Astrocyte (in vitro differentiated cells and primary cell): Measurements from ENCODE around the gene RAB3D. TPM values are rescaled to one million over a fixed set of nuclear protein-coding genes. Genes with fewer than 3 reads are reported as not detected.
"Not testable (repeated sequence)": the region's sequence is repeated elsewhere in the genome, so short reads cannot be mapped to it uniquely, and the experiment has no call there.

Experiments
- DNase-seq: peaks from one replicate; pipeline ENCODE4 v3.0.0-alpha.2; 2010; ENCODE audit warnings: low read depth
- FAIRE-seq: peaks from 2 replicates; lab custom pipeline; 2011; peaks lifted over from hg19 to GRCh38; lab: Jason Lieb, UNC
- H2AFZ ChIP-seq: 2 replicates; pipeline ENCODE4 v1.6.0; 2012; ENCODE audit warnings: low read depth, low read length, inconsistent platforms
- H3K27ac ChIP-seq: 2 replicates; pipeline ENCODE4 v1.5.1; 2011; ENCODE audit warnings: low read depth, low read length, inconsistent platforms
- H3K27me3 ChIP-seq: 2 replicates; pipeline ENCODE4 v1.6.0; 2011; ENCODE audit warnings: low read length, inconsistent platforms; ENCODE audit not compliant: insufficient read depth
- H3K36me3 ChIP-seq: 2 replicates; pipeline ENCODE4 v1.5.1; 2011; ENCODE audit warnings: low read length, inconsistent platforms; ENCODE audit not compliant: insufficient read depth
- H3K4me1 ChIP-seq: 2 replicates; pipeline ENCODE4 v1.5.1; 2011; ENCODE audit warnings: low read length, inconsistent platforms; ENCODE audit not compliant: insufficient read depth
- H3K4me2 ChIP-seq: 2 replicates; pipeline ENCODE4 v1.6.0; 2012; ENCODE audit warnings: low read length, inconsistent platforms
- H3K4me3 ChIP-seq: 2 replicates; pipeline ENCODE4 v1.5.1; 2011; ENCODE audit warnings: low read depth, mild to moderate bottlenecking, low read length, inconsistent platforms; ENCODE audit not compliant: insufficient read depth
- H3K79me2 ChIP-seq: 2 replicates; pipeline ENCODE4 v1.6.0; 2012; ENCODE audit warnings: mild to moderate bottlenecking, low read length, inconsistent platforms; ENCODE audit not compliant: insufficient read depth
- H3K9ac ChIP-seq: 2 replicates; pipeline ENCODE4 v1.6.0; 2012; ENCODE audit warnings: mild to moderate bottlenecking, low read length, inconsistent platforms
- H3K9me3 ChIP-seq: 2 replicates; pipeline ENCODE4 v1.5.1; 2012; ENCODE audit warnings: low read depth, mild to moderate bottlenecking, low read length, inconsistent platforms; ENCODE audit not compliant: insufficient read depth
- H4K20me1 ChIP-seq: 2 replicates; pipeline ENCODE4 v1.6.0; 2012; ENCODE audit warnings: low read length, inconsistent platforms; ENCODE audit not compliant: insufficient read depth
- H3K27ac Mint-ChIP-seq: one replicate; pipeline ENCODE4 v1.8.0; 2021; ENCODE audit warnings: mild to moderate bottlenecking, mixed read lengths; ENCODE audit not compliant: unreplicated experiment
- H3K27me3 Mint-ChIP-seq: one replicate; pipeline ENCODE4 v1.8.0; 2021; ENCODE audit warnings: low read depth, mixed read lengths; ENCODE audit not compliant: unreplicated experiment
- H3K36me3 Mint-ChIP-seq: one replicate; pipeline ENCODE4 v1.8.0; 2021; ENCODE audit warnings: low read depth, mixed read lengths; ENCODE audit not compliant: unreplicated experiment
- H3K4me1 Mint-ChIP-seq: one replicate; pipeline ENCODE4 v1.8.0; 2021; ENCODE audit warnings: low read depth, mixed read lengths; ENCODE audit not compliant: unreplicated experiment
- H3K4me3 Mint-ChIP-seq: one replicate; pipeline ENCODE4 v1.8.0; 2021; ENCODE audit warnings: mild to moderate bottlenecking, moderate library complexity, mixed read lengths; ENCODE audit not compliant: unreplicated experiment
- H3K9me3 Mint-ChIP-seq: one replicate; pipeline ENCODE4 v1.8.0; 2021; ENCODE audit warnings: mild to moderate bottlenecking, mixed read lengths; ENCODE audit not compliant: unreplicated experiment
- EZH2 ChIP-seq: IDR thresholded peaks from 2 replicates; pipeline ENCODE4 v1.6.1; 2012; ENCODE audit warnings: mild to moderate bottlenecking, low read length, inconsistent platforms; ENCODE audit not compliant: insufficient read depth
- total RNA-seq: library from RNA; stranded (reverse); gene quantifications from 2 replicates; pipeline ENCODE4 v1.2.1, GENCODE V29; 2021
- TF ChIP-seq, protein P1 (sequence below): IDR thresholded peaks from 2 replicates; pipeline ENCODE4 v1.5.1; 2011; ENCODE audit warnings: low read depth, mild to moderate bottlenecking, inconsistent platforms, low read length, moderate library complexity; ENCODE audit not compliant: insufficient read depth

Gene RAB3D
- total RNA-seq, 1 donor from 2014 or later = 14.4 TPM

DNA sequence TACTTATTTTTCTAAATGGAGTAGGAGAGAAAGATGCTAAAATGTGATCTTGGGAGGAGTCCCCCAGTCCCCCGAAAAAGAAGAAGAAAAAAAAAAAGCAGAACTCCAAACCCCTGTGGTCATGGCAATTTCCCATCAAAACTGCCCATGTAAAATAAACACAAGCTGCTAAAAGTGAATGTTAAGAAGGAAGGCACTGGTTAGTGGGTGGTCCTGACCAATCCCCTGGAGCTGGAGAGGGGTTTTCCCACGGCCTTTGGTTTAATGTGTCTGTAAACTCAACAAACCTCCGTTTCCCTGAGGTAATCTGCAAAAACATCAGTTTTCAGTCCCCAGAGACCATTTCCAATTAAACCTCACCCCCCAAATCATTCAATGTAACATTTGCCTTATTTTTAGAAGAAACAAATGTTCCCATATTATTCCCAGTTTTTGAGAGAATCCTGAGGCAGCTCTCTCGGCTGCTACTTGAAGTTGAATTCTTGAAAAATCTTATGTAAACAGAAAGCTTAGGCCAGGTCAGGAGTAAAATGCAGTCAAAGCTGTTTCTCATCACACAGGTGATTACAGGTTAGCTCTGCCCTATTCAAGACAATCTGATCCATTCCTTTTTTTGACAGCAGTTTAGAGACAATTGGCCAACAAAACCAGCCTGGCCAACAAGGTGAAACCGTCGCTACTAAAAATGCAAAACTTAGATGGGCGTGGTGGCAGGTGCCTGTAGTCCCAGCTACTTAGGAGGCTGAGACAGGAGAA is 17.0 kb downstream of the RAB3D start:
- Histone ChIP-seq H3K4me3 (no peak overlapping the region), H3K27me3 (no peaks in the 10 kb centered on the region), H3K36me3 (no peaks in the 10 kb centered on the region), H3K9me3 (no peaks in the 10 kb centered on the region), H3K27ac (no peak overlapping the region), H2AFZ (no peak overlapping the region), H4K20me1 (no peaks in the 10 kb centered on the region), H3K9ac (no peak overlapping the region), H3K4me1 (peaks cover 11% of the 10 kb centered on the region), H3K4me2 (no peak overlapping the region), H3K79me2 (no peaks in the 10 kb centered on the region)
- FAIRE-seq (no peak), DNase-seq (no peak)
- no peaks in the 10 kb centered on the region for H3K36me3 Mint-ChIP-seq
- H3K4me1 Mint-ChIP-seq = peaks cover 2% of the 10 kb centered on the region
- no peaks in the 10 kb centered on the region for H3K9me3 Mint-ChIP-seq
- H3K4me3 Mint-ChIP-seq = no peak overlapping the region
- H3K27ac Mint-ChIP-seq = peak overlapping the region; percentile 36
- no peak for TF ChIP-seq EZH2
- TF ChIP-seq, protein P1, sequence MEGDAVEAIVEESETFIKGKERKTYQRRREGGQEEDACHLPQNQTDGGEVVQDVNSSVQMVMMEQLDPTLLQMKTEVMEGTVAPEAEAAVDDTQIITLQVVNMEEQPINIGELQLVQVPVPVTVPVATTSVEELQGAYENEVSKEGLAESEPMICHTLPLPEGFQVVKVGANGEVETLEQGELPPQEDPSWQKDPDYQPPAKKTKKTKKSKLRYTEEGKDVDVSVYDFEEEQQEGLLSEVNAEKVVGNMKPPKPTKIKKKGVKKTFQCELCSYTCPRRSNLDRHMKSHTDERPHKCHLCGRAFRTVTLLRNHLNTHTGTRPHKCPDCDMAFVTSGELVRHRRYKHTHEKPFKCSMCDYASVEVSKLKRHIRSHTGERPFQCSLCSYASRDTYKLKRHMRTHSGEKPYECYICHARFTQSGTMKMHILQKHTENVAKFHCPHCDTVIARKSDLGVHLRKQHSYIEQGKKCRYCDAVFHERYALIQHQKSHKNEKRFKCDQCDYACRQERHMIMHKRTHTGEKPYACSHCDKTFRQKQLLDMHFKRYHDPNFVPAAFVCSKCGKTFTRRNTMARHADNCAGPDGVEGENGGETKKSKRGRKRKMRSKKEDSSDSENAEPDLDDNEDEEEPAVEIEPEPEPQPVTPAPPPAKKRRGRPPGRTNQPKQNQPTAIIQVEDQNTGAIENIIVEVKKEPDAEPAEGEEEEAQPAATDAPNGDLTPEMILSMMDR = no peak
- H3K27me3 Mint-ChIP-seq = peaks cover 1% of the 10 kb centered on the region

DNA sequence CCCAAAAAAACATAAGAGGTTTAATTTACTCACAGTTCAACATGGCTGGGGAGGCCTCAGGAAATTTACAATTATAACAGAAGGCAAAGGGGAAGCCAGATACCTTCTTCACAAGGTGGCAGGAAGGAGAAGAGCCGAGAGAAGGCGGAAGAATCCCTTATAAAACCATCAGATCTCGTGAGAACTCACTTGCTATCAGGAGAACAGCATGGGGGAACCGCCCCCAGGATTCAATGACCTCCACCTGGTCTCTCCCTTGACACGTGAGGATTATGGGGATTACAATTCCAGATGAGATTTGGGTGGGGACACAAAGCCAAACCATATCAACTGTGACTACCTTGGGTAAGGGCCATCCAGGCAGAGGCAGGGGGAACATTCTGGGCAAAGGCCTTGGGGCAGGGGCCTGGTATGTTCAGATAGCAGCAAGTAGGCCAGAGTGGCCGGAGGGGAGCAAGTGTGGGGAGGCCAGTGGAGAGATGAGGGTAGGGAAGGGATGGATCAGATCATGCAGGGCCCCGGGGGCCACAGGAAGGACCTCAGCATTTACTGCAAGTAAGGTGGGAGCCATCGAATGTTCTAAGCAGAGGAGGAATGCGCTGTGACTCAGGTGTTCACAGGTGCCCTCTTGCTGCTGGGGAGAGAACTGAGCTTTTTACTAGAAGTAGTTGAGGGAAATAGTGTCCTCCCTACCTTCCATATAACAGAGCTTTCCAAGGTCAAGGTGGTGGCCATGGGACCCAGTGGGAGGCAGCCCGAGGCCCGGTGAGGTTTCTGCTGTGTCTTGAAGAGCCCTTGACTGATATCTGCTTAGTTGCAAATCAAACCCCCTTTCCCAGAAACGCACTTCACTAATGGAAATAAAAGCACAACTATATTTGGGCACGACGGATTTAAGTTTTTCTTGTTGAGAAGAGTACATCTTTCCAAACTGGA is 18.0 kb downstream of the RAB3D start:
- no peak overlapping the region for H3K4me3 Mint-ChIP-seq
- H3K27me3 Mint-ChIP-seq = peaks cover 4% of the 10 kb centered on the region
- Histone ChIP-seq H3K79me2 (no peaks in the 10 kb centered on the region), H3K4me3 (no peak overlapping the region), H3K9ac (no peak overlapping the region), H3K27me3 (no peaks in the 10 kb centered on the region), H3K9me3 (no peaks in the 10 kb centered on the region), H4K20me1 (no peaks in the 10 kb centered on the region), H3K4me2 (no peak overlapping the region), H3K36me3 (no peaks in the 10 kb centered on the region), H3K4me1 (peaks cover 11% of the 10 kb centered on the region), H3K27ac (no peak overlapping the region), H2AFZ (no peak overlapping the region)
- H3K36me3 Mint-ChIP-seq = no peaks in the 10 kb centered on the region
- TF ChIP-seq EZH2 = no peak
- TF ChIP-seq, protein P1 = no peak
- peaks cover 2% of the 10 kb centered on the region for H3K4me1 Mint-ChIP-seq
- peak overlapping the region; percentile 31 for H3K27ac Mint-ChIP-seq
- FAIRE-seq (no peak), DNase-seq (no peak)
- H3K9me3 Mint-ChIP-seq = no peaks in the 10 kb centered on the region

GRCh38 chr19:11320278-11320995 is 19.0 kb downstream of the RAB3D start:
- H3K36me3 Mint-ChIP-seq, H3K27ac ChIP-seq, H3K27me3 ChIP-seq, H3K4me2 ChIP-seq, H3K27me3 Mint-ChIP-seq, H4K20me1 ChIP-seq, H3K9me3 Mint-ChIP-seq, H3K36me3 ChIP-seq, H3K4me1 Mint-ChIP-seq, FAIRE-seq, H3K4me3 ChIP-seq, H2AFZ ChIP-seq, H3K79me2 ChIP-seq, DNase-seq, H3K4me3 Mint-ChIP-seq, H3K27ac Mint-ChIP-seq, H3K9ac ChIP-seq, H3K9me3 ChIP-seq: not testable (repeated sequence)
- peaks cover 11% of the 10 kb centered on the region for H3K4me1 ChIP-seq
